HepG2 (cell line): ENCODE measurements around the gene MDFI. TPM values are rescaled to one million over a fixed set of nuclear protein-coding genes. Genes with fewer than 3 reads are reported as not detected.

ENCODE experiments used
- CBX5 ChIP-seq: sonication (generic); formaldehyde crosslinking; IDR thresholded peaks from 2 replicates; pipeline ENCODE4 v1.4.0; 2020; ENCODE audit warnings: missing genetic modification reagents, borderline replicate concordance
- IKZF4 ChIP-seq: sonication (generic); formaldehyde crosslinking; IDR thresholded peaks from 2 replicates; pipeline ENCODE4 v1.5.1; 2020; ENCODE audit warnings: borderline replicate concordance, mild to moderate bottlenecking, low read depth, missing genetic modification reagents; ENCODE audit errors: not compliant biosample characterization
- KDM3A ChIP-seq: IDR thresholded peaks from 2 replicates; pipeline ENCODE4 v1.6.1; 2018; ENCODE audit warnings: low read depth, missing compliant biosample characterization
- MYC ChIP-seq: sonication (generic); formaldehyde crosslinking; IDR thresholded peaks from 2 replicates; pipeline ENCODE4 v1.9.0; 2021; ENCODE audit warnings: missing genetic modification reagents, borderline replicate concordance
- NFATC3 ChIP-seq: sonication (generic); formaldehyde crosslinking; IDR thresholded peaks from 2 replicates; pipeline ENCODE4 v1.5.1; 2020; ENCODE audit warnings: mild to moderate bottlenecking, missing genetic modification reagents
- PAF1 ChIP-seq: IDR thresholded peaks from 2 replicates; pipeline ENCODE4 v1.6.1; 2016; ENCODE audit warnings: missing genetic modification reagents, missing compliant biosample characterization
- POLR2A ChIP-seq, 2 experiments: IDR thresholded peaks; 2 replicates each; pipeline ENCODE4 v1.6.1; 2011; ENCODE audit warnings: low read depth in 2 of 2, low read length in 2 of 2, mild to moderate bottlenecking in 1 of 2, moderate library complexity in 1 of 2; ENCODE audit not compliant: insufficient read depth in 1 of 2
- POLR2G ChIP-seq: fragments of 200-400 bp; formaldehyde crosslinking; IDR thresholded peaks from 2 replicates; pipeline ENCODE4 v1.6.1; 2018; ENCODE audit warnings: mild to moderate bottlenecking, low read depth, low read length, moderate library complexity
- TAF15 ChIP-seq: fragments of 200-400 bp; formaldehyde crosslinking; IDR thresholded peaks from one replicate; pipeline ENCODE4 v1.6.1; 2018; ENCODE audit warnings: mild to moderate bottlenecking, low read depth, low read length; ENCODE audit not compliant: poor library complexity, severe bottlenecking
- TFAP4 ChIP-seq: sonication (generic); IDR thresholded peaks from 2 replicates; pipeline ENCODE4 v1.6.1; 2016; ENCODE audit warnings: low read depth, borderline replicate concordance
- U2AF2 ChIP-seq: fragments of 200-400 bp; formaldehyde crosslinking; IDR thresholded peaks from 2 replicates; pipeline ENCODE4 v1.6.1; 2017; ENCODE audit warnings: low read depth, mild to moderate bottlenecking, low read length
- XBP1 ChIP-seq: sonication (generic); formaldehyde crosslinking; IDR thresholded peaks from 2 replicates; pipeline ENCODE4 v1.5.0; 2020; ENCODE audit warnings: missing genetic modification reagents
- ZBTB3 ChIP-seq: sonication (generic); formaldehyde crosslinking; IDR thresholded peaks from 2 replicates; pipeline ENCODE4 v1.4.0; 2020; ENCODE audit warnings: low read depth, mild to moderate bottlenecking, moderate library complexity, missing genetic modification reagents, borderline replicate concordance
- ZBTB7A ChIP-seq: sonication (generic); formaldehyde crosslinking; IDR thresholded peaks from 2 replicates; pipeline ENCODE4 v1.8.0; 2022; ENCODE audit warnings: mild to moderate bottlenecking, missing genetic modification reagents
- ZNF414 ChIP-seq: sonication (generic); formaldehyde crosslinking; IDR thresholded peaks from 2 replicates; pipeline ENCODE4 v1.5.0; 2020; ENCODE audit warnings: missing genetic modification reagents
- ZNF546 ChIP-seq: sonication (generic); formaldehyde crosslinking; conservative IDR thresholded peaks from 2 replicates; pipeline ENCODE4 v1.8.1; 2023; ENCODE audit warnings: mild to moderate bottlenecking, missing genetic modification reagents
- polyA plus RNA-seq, 8 experiments: library from polyadenylated mRNA; depleted of rRNA in 3 of 8; stranded (reverse) in 7 of 8; unstranded in 1 of 8; fragments of >200 nt; fragmentation: Illumina TruSeq in 4 of 8; extraction: Trizol in 4 of 8; gene quantifications; 2 replicates each; pipeline versions ENCODE4 v1.2.1 to v1.2.3, GENCODE V29; 2011 to 2016; ENCODE audit warnings: low read depth in 4 of 8, missing spikeins in 1 of 8, mixed read lengths in 1 of 8; ENCODE audit not compliant: insufficient read depth in 1 of 8
- total RNA-seq, 5 experiments: library from RNA; depleted of rRNA; stranded (reverse); fragments of >200 nt; fragmentation: Illumina TruSeq; extraction: Trizol; gene quantifications; 2 replicates each; pipeline ENCODE4 v1.2.3, GENCODE V29; 2016; ENCODE audit warnings: low read depth in 1 of 5
- TF ChIP-seq, protein P1 (sequence below): sonication (generic); formaldehyde crosslinking; IDR thresholded peaks from 2 replicates; pipeline ENCODE4 v1.5.1; 2020; ENCODE audit warnings: mild to moderate bottlenecking, missing genetic modification reagents, moderate library complexity
- TF ChIP-seq, protein P2 (sequence below): sonication (generic); formaldehyde crosslinking; IDR thresholded peaks from 2 replicates; pipeline ENCODE4 v1.8.0; 2022; ENCODE audit warnings: mild to moderate bottlenecking, missing genetic modification reagents, moderate library complexity

MDFI gene
- total and polyA plus RNA-seq, 2 of the 13 experiments (the other 11 are each of a cell fraction or from before 2014, with no cell fraction given): 0.28 TPM; not detected in 1

DNA sequence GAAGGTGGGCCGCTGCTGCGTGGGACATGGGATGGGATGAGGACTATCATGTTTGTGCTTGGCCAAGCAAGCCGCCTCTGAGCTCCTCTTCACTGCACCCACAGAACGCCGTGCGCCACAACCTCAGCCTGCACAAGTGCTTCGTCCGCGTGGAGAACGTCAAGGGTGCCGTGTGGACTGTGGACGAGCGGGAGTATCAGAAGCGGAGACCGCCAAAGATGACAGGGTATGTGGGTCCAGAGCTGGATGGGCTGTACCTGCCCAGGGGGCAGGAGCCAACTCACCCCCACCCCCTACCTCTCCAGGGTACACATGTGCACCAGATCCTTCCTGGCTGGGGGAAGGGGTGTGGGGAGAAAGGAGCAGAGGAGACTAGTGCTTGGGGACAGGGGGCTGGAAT is 43.5 kb upstream of the MDFI start (continued):
- TF ChIP-seq U2AF2 (no peak), KDM3A (CRISPR knock-in tag) (no peak), POLR2A (IDR thresholded peaks at IDR 0.05; ENCODE audit: insufficient read depth in 1 of 2, low read depth in 2 of 2, low read length in 2 of 2) (peak in 1 of 2 experiments; percentile 27; a peak in 1 of 4 replicates), PAF1 (CRISPR knock-in tag) (peak; percentile 64; the same call in 1 of the 2 replicates), TAF15 (no peak), NFATC3 (CRISPR knock-in tag) (no peak), ZNF546 (CRISPR knock-in tag) (no peak), MYC (CRISPR knock-in tag) (0 out of 2 replicates have a peak, but pooled peaks have one; percentile 7), ZBTB3 (CRISPR knock-in tag) (no peak), CBX5 (CRISPR knock-in tag) (peak; percentile 25; the same call in 1 of the 2 replicates), TFAP4 (no peak), IKZF4 (CRISPR knock-in tag) (no peak), ZNF414 (CRISPR knock-in tag) (no peak), POLR2G (peak; percentile 70), XBP1 (CRISPR knock-in tag) (no peak), ZBTB7A (CRISPR knock-in tag) (no peak)
- TF ChIP-seq, protein P1, sequence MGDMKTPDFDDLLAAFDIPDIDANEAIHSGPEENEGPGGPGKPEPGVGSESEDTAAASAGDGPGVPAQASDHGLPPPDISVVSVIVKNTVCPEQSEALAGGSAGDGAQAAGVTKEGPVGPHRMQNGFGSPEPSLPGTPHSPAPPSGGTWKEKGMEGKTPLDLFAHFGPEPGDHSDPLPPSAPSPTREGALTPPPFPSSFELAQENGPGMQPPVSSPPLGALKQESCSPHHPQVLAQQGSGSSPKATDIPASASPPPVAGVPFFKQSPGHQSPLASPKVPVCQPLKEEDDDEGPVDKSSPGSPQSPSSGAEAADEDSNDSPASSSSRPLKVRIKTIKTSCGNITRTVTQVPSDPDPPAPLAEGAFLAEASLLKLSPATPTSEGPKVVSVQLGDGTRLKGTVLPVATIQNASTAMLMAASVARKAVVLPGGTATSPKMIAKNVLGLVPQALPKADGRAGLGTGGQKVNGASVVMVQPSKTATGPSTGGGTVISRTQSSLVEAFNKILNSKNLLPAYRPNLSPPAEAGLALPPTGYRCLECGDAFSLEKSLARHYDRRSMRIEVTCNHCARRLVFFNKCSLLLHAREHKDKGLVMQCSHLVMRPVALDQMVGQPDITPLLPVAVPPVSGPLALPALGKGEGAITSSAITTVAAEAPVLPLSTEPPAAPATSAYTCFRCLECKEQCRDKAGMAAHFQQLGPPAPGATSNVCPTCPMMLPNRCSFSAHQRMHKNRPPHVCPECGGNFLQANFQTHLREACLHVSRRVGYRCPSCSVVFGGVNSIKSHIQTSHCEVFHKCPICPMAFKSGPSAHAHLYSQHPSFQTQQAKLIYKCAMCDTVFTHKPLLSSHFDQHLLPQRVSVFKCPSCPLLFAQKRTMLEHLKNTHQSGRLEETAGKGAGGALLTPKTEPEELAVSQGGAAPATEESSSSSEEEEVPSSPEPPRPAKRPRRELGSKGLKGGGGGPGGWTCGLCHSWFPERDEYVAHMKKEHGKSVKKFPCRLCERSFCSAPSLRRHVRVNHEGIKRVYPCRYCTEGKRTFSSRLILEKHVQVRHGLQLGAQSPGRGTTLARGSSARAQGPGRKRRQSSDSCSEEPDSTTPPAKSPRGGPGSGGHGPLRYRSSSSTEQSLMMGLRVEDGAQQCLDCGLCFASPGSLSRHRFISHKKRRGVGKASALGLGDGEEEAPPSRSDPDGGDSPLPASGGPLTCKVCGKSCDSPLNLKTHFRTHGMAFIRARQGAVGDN (CRISPR knock-in tag): peak; percentile 28; the same call in 1 of the 2 replicates
- TF ChIP-seq, protein P2, sequence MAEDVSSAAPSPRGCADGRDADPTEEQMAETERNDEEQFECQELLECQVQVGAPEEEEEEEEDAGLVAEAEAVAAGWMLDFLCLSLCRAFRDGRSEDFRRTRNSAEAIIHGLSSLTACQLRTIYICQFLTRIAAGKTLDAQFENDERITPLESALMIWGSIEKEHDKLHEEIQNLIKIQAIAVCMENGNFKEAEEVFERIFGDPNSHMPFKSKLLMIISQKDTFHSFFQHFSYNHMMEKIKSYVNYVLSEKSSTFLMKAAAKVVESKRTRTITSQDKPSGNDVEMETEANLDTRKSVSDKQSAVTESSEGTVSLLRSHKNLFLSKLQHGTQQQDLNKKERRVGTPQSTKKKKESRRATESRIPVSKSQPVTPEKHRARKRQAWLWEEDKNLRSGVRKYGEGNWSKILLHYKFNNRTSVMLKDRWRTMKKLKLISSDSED (CRISPR knock-in tag): no peak
